Left renal pelvis (tissue), 4 donors: ENCODE data around the gene CSNK2B. TPM values are rescaled to one million over a fixed set of nuclear protein-coding genes. Genes with fewer than 3 reads are reported as not detected.
A peak's percentile ranks its signal among the peaks of the same experiment; 100 is the strongest.

Source experiments
- DNase-seq, 4 donors: peaks; one replicate each; pipeline ENCODE4 v3.0.0-alpha.2; 2013; ENCODE audit warnings: low read depth in 4 of 4, low spot score in 3 of 4
- polyA plus RNA-seq, 4 donors: library from polyadenylated mRNA; unstranded; fragments of 120-200 nt; gene quantifications; one replicate each; pipeline ENCODE4 v1.2.1, GENCODE V29; 2013; ENCODE audit not compliant: insufficient read length in 4 of 4

The CSNK2B gene
- polyA plus RNA-seq: 100 to 1,000 TPM; 184 to 243 (median 239) TPM

GRCh38 chr6:31665501-31666336 lies at the start of gene CSNK2B:
Gene CSNK2B (plus strand): TSS chr6:31666080. CDS start chr6:31666832, 752 bp downstream.
- DNase-seq: peak; percentile 91 to 95 (median 93)

DNA sequence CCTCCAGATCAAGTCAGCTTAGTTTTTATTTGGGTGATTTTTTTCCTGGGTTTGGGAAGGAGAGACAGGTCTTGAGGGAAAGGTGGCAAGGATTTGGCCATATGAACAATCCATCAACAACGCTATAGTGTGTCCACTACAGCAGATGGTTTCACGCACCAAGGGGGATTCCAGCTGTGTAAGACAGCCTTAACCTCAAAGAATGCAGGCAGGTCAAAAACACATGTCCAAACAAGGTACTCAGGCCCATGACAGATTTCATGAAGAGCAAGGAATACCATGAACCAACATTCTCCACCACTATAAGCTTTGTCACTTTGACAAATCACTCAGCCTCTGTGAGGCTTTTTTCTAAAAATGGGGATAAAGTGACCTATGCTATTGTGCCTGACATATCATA lies 48.9 kb upstream of the CSNK2B start:
- DNase-seq: no peak

DNA sequence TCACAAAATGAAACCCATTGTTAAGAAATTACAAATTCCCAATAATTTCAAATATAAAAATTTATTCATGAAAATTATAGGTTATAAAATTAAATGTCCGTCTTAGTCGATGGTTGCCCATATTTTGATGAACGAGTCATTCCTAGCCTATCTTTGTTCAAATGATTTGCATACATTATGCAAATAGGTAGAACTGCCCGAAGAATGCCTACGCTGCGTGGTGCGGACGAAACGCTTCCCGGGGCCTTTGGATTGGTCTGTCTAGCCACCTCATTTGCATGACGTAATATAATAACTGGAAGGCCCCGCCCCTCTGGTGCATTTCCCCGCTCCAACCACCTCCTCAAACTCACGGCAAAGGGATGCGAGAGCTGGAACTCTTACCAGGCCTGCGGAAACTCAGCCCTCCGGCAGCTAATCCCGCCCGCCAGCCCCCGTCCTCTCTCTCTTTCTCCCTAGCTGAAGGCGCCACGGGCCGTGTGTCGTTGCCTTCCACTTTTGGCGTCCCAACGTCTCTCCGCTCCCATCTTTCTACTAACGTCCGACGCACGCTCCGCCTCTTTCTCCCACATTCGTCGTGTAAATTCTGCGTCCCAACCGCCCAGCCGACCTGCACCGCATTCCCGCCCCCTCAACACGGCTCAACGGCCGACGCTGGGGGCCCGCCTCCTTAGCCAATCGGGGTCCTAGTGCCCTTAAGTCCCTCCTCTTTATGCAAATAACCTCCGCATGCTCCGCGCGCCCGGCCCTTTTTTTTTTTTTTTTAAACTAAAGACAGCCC lies 45.9 kb upstream of the CSNK2B start:
- peak; percentile 95 to 97 (median 96) for DNase-seq

GRCh38 chr6:31620586-31621319 lies 45.1 kb upstream of the CSNK2B start, which contains the start of gene PRRC2A:
Gene PRRC2A (plus strand): TSS chr6:31620715. CDS start chr6:31622790, 2,075 bp downstream.
- peak in 2 of 4 donors; percentile 53 to 61 for DNase-seq

GRCh38 chr6:31621320-31621939 lies 44.5 kb upstream of the CSNK2B start:
- no peak for DNase-seq

GRCh38 chr6:31621991-31622390 lies 43.9 kb upstream of the CSNK2B start:
- DNase-seq: no peak

DNA sequence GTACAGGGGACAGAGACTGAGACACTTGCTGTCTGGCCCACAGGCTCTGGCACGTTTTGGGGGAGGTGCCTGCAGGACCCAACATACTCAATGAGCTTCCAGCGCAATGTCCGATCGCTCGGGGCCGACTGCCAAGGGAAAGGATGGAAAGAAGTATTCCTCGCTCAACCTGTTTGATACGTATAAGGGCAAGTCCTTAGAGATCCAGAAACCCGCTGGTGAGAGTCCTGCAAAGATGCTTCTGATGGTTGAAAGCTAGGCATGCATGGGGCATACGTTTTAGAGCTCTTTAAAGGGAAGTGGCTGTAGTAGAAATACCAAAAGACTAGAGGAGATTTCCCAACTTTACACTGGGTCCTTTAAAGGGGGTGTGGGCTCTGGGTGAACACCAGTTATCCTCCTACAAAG lies 43.2 kb upstream of the CSNK2B start:
- DNase-seq: no peak

- no peak for DNase-seq
These were observed 41.8 kb upstream of the CSNK2B start for GRCh38 chr6:31624070-31624469.

DNA sequence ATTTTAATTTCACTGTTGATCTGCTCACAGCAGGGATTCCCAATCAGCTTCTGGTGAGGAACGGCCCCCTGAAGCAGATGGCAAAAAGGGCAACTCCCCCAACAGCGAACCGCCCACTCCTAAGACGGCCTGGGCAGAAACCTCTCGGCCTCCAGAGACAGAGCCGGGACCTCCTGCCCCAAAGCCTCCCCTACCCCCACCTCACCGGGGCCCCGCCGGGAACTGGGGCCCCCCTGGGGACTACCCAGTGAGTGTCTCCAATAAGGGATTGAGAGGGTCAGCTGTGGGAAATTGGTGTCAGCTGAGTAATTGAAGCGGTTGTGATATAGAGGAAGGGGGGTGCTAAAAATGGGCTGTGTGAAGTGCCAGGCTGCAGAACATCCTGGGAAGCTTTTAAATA lies 38.9 kb upstream of the CSNK2B start:
- no peak for DNase-seq

GRCh38 chr6:31627690-31628287 lies 38.1 kb upstream of the CSNK2B start:
- no peak for DNase-seq

GRCh38 chr6:31629014-31629413 lies 36.9 kb upstream of the CSNK2B start:
- no peak for DNase-seq

DNA sequence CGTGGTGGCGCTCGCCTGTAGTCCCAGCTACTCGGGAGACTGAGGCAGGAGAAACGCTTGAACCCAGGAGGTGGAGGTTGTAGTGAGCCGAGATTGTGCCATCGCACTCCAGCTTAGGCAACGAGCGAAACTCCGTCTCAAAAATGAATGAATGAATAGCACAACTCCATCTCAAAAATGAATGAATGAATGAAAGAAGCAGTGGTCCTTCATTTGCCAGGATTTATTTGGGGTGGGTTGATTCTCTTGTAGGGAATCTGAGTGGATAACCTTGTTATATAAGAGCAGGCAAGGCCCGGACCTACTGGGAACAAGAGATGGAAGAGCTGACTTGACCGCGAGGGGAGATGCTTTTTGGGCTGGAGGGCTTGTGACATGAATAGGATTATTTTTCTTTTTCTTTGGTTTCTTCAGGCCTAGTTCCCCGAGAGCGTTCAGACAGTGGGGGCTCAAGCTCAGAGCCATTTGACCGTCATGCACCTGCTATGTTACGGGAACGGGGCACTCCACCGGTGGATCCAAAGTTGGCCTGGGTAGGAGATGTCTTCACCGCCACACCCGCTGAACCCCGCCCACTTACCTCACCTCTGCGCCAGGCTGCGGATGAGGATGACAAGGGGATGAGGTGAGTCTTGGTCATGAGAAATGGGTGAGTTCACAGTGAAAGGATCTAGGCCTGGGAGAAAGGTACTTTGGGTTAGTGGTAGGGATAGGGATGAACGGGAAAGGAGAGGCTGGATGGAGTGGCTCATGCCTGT lies 35.5 kb upstream of the CSNK2B start:
- DNase-seq: no peak

- no peak for DNase-seq
These were observed 34.7 kb upstream of the CSNK2B start for GRCh38 chr6:31631209-31631608.

DNA sequence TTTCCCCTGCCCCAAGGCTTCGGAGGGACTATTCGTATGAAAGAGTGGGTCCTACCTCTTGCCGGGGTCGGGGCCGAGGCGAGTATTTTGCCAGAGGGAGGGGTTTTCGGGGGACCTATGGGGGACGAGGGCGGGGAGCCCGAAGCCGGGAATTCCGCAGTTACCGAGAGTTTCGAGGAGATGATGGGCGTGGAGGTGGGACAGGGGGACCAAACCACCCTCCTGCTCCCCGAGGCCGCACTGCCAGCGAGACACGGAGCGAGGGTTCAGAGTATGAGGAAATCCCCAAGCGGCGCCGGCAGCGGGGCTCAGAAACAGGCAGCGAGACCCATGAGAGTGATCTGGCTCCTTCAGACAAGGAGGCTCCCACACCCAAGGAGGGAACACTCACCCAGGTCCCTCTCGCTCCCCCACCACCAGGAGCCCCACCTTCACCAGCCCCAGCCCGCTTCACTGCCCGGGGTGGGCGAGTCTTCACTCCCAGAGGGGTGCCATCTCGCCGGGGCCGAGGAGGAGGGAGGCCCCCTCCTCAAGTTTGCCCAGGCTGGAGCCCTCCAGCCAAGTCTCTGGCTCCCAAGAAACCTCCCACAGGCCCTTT lies 34.1 kb upstream of the CSNK2B start:
- no peak for DNase-seq

- no peak for DNase-seq
These were observed 33.5 kb upstream of the CSNK2B start for GRCh38 chr6:31632279-31632946.

GRCh38 chr6:31633447-31633846 lies 32.4 kb upstream of the CSNK2B start:
- DNase-seq: no peak

- DNase-seq: no peak
These were observed 31.7 kb upstream of the CSNK2B start for GRCh38 chr6:31634131-31634530.

GRCh38 chr6:31634969-31635575 lies 30.8 kb upstream of the CSNK2B start:
- no peak for DNase-seq
